ENCODE data around the gene PDE2A. TPM values are rescaled to one million over a fixed set of nuclear protein-coding genes. Genes with fewer than 3 reads are reported as not detected.

Gene PDE2A
- total RNA-seq, 4 donors from 2014 or later = 13.4 to 26.6 (median 21.9) TPM

DNA sequence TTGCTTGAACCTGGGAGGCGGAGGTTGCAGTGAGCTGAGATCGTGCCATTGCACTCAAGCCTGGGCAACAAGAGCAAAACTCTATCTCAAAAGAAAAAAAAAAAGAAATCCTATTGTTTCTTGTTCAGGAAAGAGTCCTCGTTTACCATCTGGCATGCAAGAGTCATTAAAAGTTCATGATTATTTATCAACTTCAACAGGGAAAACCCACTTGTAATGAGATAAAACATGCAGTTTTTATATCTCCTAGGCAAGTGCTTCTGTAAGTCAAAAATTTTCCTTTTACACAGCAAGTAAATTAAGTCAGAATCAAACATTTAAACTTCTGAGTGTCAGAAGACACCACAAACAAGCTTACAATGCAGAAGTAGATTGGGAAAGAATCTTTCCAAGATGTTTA is 145.2 kb downstream of the PDE2A start:
- Histone ChIP-seq H3K9me3 (no peaks in the 10 kb centered on the region), H3K36me3 (no peaks in the 10 kb centered on the region), H3K27ac (no peak overlapping the region), H3K4me3 (no peak overlapping the region), H3K27me3 (no peaks in the 10 kb centered on the region), H3K4me1 (no peaks in the 10 kb centered on the region)
- ATAC-seq = no peak
- TF ChIP-seq POLR2A (IDR thresholded peaks at IDR 0.05) (no peak), CTCF (IDR thresholded peaks at IDR 0.05 in 4 of 5, conservative IDR thresholded peaks at IDR 0.05 in 1 of 5) (no peak)
- no peak for DNase-seq
- in situ Hi-C loops (cut with MboI; ENCODE audit: low sequenced_read_pairs in 4 of 4) (no loop called here), intact Hi-C loops (cut with DNase I; ENCODE audit: low total_unique reads) (no loop called here)

DNA sequence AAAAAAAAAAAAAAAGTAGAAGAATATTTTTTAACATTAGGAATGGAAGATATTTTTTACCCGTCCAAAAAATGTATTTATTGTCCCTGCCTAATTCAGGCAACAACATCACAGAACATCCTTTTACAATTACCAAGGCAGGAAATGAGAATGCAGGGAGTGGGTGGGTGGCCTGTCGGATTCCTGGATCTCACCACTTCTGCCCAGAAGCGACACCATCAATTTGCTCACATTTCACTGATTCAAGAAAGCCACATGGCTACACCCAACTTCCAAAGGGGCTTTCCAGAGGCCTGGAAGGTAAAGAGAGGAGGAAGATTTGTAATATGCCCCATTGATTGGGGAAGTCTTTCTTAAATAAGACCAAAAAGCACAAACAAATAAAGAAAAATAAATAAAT is 146.1 kb downstream of the PDE2A start:
- in situ Hi-C loops (cut with MboI; ENCODE audit: low sequenced_read_pairs in 4 of 4) = no loop called here
- intact Hi-C loops (cut with DNase I; ENCODE audit: low total_unique reads) = no loop called here
- ATAC-seq (no peak), DNase-seq (no peak)
- Histone ChIP-seq H3K4me1 (no peaks in the 10 kb centered on the region), H3K27ac (no peak overlapping the region), H3K36me3 (no peaks in the 10 kb centered on the region), H3K27me3 (no peaks in the 10 kb centered on the region), H3K9me3 (no peaks in the 10 kb centered on the region), H3K4me3 (no peak overlapping the region)
- no peak for TF ChIP-seq CTCF (IDR thresholded peaks at IDR 0.05 in 4 of 5, conservative IDR thresholded peaks at IDR 0.05 in 1 of 5)
- no peak for TF ChIP-seq POLR2A (IDR thresholded peaks at IDR 0.05)

MicroRNAs within 50 kb of the gene (microRNA counts, 767-probe panel; counts per million panel counts)
- microRNA hsa-miR-139-3p (356 to 448 counts per million in 2 donors), microRNA hsa-miR-139-5p (448 to 3,290 counts per million in 2 donors)

Small RNA genes within 50 kb of the gene (microRNA-seq; reads per million reads assigned to microRNA genes)
- 10,238 to 10,477 reads per million in 2 donors for gene MIR139 (ENCODE audit: borderline replicate concordance in 2 of 2)

Other genes starting within 250 kb of the PDE2A start
- 10 to 100 TPM; 16.9 to 31.1 (median 24.3) TPM for gene CLPB, start 239.9 kb downstream of the PDE2A start, total RNA-seq
- gene ARAP1, start 78.0 kb upstream of the PDE2A start, total RNA-seq = 10 to 100 TPM; 18.3 to 52.0 (median 26.0) TPM
- 100 to 1,000 TPM in 1 of 4 donors, 10 to 100 TPM in 3; 39.1 to 103 (median 71.1) TPM for gene STARD10, start 119.6 kb upstream of the PDE2A start, total RNA-seq
- gene ATG16L2, start 140.0 kb upstream of the PDE2A start, total RNA-seq = 1 to 10 TPM; 3.1 to 8.1 (median 4.3) TPM

Data from gastrocnemius medialis (tissue), 4 donors.